Epithelial cell of esophagus (primary cell): ENCODE measurements around the gene TMEM161B.
A peak's percentile ranks its signal among the peaks of the same experiment; 100 is the strongest.
"Not testable (repeated sequence)": the region's sequence is repeated elsewhere in the genome, so short reads cannot be mapped to it uniquely, and the experiment has no call there.

Source experiments
- DNase-seq: peaks from one replicate; pipeline ENCODE4 v3.0.0; 2010; ENCODE audit warnings: low read depth
- H3K4me3 ChIP-seq: 2 replicates; pipeline ENCODE4 v1.5.1; 2011; ENCODE audit warnings: mild to moderate bottlenecking, low read length, control low read depth
- CTCF ChIP-seq: IDR thresholded peaks from 2 replicates; pipeline ENCODE4 v1.5.1; 2011; ENCODE audit warnings: low read depth, mild to moderate bottlenecking, low read length, control low read depth, inconsistent platforms; ENCODE audit not compliant: insufficient read depth; ENCODE audit errors: missing control alignments

The TMEM161B gene

GRCh38 chr5:88214655-88215054 lies 54.0 kb downstream of the TMEM161B start:
- no peak for DNase-seq
- H3K4me3 ChIP-seq: no peak overlapping the region
- TF ChIP-seq CTCF: no peak

- no peak for TF ChIP-seq CTCF
- no peak for DNase-seq
- H3K4me3 ChIP-seq: no peak overlapping the region
These were observed 61.1 kb downstream of the TMEM161B start for GRCh38 chr5:88207575-88207974.

- no peak for DNase-seq
- TF ChIP-seq CTCF: no peak
- H3K4me3 ChIP-seq: no peak overlapping the region
These were observed 64.5 kb downstream of the TMEM161B start for GRCh38 chr5:88203981-88204750.

- H3K4me3 ChIP-seq: no peak overlapping the region
- DNase-seq: no peak
- no peak for TF ChIP-seq CTCF
These were observed 73.0 kb downstream of the TMEM161B start for GRCh38 chr5:88195636-88196035.

- TF ChIP-seq CTCF: no peak
- H3K4me3 ChIP-seq: no peak overlapping the region
- no peak for DNase-seq
These were observed 74.7 kb downstream of the TMEM161B start for GRCh38 chr5:88193896-88194295.

GRCh38 chr5:88190106-88190834 lies 78.4 kb downstream of the TMEM161B start:
- peak; percentile 38 for DNase-seq
- no peak overlapping the region for H3K4me3 ChIP-seq
- no peak for TF ChIP-seq CTCF

- not testable (repeated sequence) for DNase-seq, H3K4me3 ChIP-seq
These were observed 79.2 kb downstream of the TMEM161B start for GRCh38 chr5:88189484-88189883.
